Islet precursor cell (in vitro differentiated cells): Measurements from ENCODE around the gene SCIN.
A peak's percentile ranks its signal among the peaks of the same experiment; 100 is the strongest.
"Not testable (repeated sequence)": the region's sequence is repeated elsewhere in the genome, so short reads cannot be mapped to it uniquely, and the experiment has no call there.

ENCODE experiments used
- DNase-seq: peaks from one replicate; pipeline ENCODE4 v3.0.0-alpha.2; 2018

Gene SCIN

GRCh38 chr7:12570534-12571461, at the start of gene SCIN:
Gene SCIN, plus strand, starts transcription at chr7:12570720. Its CDS starts 67 bp downstream, at chr7:12570787.
- peak; percentile 68 for DNase-seq

- no peak for DNase-seq
Observed at GRCh38 chr7:12524794-12525386, 45.6 kb upstream of the SCIN start.

GRCh38 chr7:12526693-12527092, 43.8 kb upstream of the SCIN start:
- not testable (repeated sequence) for DNase-seq

- not testable (repeated sequence) for DNase-seq
Observed at GRCh38 chr7:12527670-12528069, 42.9 kb upstream of the SCIN start.

GRCh38 chr7:12529971-12530710, 40.4 kb upstream of the SCIN start:
- DNase-seq, result no peak

GRCh38 chr7:12531784-12532183, 38.7 kb upstream of the SCIN start:
- no peak for DNase-seq

- no peak for DNase-seq
Observed at GRCh38 chr7:12534046-12534445, 36.5 kb upstream of the SCIN start.

- DNase-seq, result no peak
Observed at GRCh38 chr7:12539681-12540080, 30.8 kb upstream of the SCIN start.

- no peak for DNase-seq
Observed at GRCh38 chr7:12540850-12541249, 29.7 kb upstream of the SCIN start.

- no peak for DNase-seq
Observed at GRCh38 chr7:12543586-12543985, 26.9 kb upstream of the SCIN start.

GRCh38 chr7:12549106-12549505, 21.4 kb upstream of the SCIN start:
- no peak for DNase-seq

GRCh38 chr7:12550956-12551355, 19.6 kb upstream of the SCIN start:
- no peak for DNase-seq

GRCh38 chr7:12552876-12553275, 17.6 kb upstream of the SCIN start:
- DNase-seq, result no peak

GRCh38 chr7:12553416-12553815, 17.1 kb upstream of the SCIN start:
- DNase-seq, result no peak

- no peak for DNase-seq
Observed at GRCh38 chr7:12554351-12554750, 16.2 kb upstream of the SCIN start.

- no peak for DNase-seq
Observed at GRCh38 chr7:12554872-12555271, 15.6 kb upstream of the SCIN start.

GRCh38 chr7:12555695-12556094, 14.8 kb upstream of the SCIN start:
- DNase-seq, result not testable (repeated sequence)

- DNase-seq, result not testable (repeated sequence)
Observed at GRCh38 chr7:12556139-12556792, 14.3 kb upstream of the SCIN start.

- DNase-seq, result no peak
Observed at GRCh38 chr7:12557282-12557681, 13.2 kb upstream of the SCIN start.

GRCh38 chr7:12564996-12565764, 5.3 kb upstream of the SCIN start:
- DNase-seq, result no peak

- DNase-seq, result no peak
Observed at GRCh38 chr7:12565873-12566272, 4.6 kb upstream of the SCIN start.

GRCh38 chr7:12567015-12567414, 3.5 kb upstream of the SCIN start:
- no peak for DNase-seq
